ENCODE measurements around the gene NOS1AP.

DNA sequence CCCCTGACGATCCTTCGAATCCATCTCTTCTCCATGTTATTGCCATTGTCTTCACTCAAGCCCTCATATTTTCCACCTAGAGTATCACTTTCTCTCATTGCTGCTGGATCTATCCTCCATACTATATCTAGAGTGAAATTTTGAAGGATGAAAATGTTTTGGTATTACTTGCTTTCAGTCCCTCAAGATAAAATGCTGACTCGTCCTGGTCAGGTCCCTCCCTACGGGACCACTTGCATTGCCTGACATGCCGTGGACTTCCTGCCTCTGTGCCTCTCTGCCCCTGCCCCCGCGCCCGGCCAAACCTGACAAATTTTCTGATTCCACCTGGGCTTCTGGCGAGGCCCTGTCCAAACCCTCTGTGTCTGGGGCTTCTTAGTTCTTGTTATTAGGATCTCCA is 283.6 kb downstream of the NOS1AP start:
- TF ChIP-seq CEBPB (IDR thresholded peaks at IDR 0.05; ENCODE audit: low read depth) (no peak), ELF1 (IDR thresholded peaks at IDR 0.05; ENCODE audit: borderline replicate concordance, low read depth) (no peak), SIN3A (IDR thresholded peaks at IDR 0.05; ENCODE audit: low read depth) (no peak), EGR1 (IDR thresholded peaks at IDR 0.05; ENCODE audit: low read depth) (no peak), EZH2 (IDR thresholded peaks at IDR 0.05) (no peak), YY1 (IDR thresholded peaks at IDR 0.05; ENCODE audit: extremely low read depth, insufficient replicate concordance, low read depth, low read length) (no peak)
- TF ChIP-seq, protein P1, sequence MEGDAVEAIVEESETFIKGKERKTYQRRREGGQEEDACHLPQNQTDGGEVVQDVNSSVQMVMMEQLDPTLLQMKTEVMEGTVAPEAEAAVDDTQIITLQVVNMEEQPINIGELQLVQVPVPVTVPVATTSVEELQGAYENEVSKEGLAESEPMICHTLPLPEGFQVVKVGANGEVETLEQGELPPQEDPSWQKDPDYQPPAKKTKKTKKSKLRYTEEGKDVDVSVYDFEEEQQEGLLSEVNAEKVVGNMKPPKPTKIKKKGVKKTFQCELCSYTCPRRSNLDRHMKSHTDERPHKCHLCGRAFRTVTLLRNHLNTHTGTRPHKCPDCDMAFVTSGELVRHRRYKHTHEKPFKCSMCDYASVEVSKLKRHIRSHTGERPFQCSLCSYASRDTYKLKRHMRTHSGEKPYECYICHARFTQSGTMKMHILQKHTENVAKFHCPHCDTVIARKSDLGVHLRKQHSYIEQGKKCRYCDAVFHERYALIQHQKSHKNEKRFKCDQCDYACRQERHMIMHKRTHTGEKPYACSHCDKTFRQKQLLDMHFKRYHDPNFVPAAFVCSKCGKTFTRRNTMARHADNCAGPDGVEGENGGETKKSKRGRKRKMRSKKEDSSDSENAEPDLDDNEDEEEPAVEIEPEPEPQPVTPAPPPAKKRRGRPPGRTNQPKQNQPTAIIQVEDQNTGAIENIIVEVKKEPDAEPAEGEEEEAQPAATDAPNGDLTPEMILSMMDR (IDR thresholded peaks at IDR 0.05 in 2 of 3, conservative IDR thresholded peaks at IDR 0.05 in 1 of 3; ENCODE audit: borderline replicate concordance in 1 of 3, insufficient read depth in 1 of 3, low read depth in 2 of 3, low read length in 2 of 3): no peak
